Fibroblast of skin of scalp (primary cell): ENCODE results near the gene ALK.

Experiments used
- DNase-seq: peaks from one replicate; pipeline ENCODE4 v3.0.0-alpha.2; 2013

ALK gene

DNA sequence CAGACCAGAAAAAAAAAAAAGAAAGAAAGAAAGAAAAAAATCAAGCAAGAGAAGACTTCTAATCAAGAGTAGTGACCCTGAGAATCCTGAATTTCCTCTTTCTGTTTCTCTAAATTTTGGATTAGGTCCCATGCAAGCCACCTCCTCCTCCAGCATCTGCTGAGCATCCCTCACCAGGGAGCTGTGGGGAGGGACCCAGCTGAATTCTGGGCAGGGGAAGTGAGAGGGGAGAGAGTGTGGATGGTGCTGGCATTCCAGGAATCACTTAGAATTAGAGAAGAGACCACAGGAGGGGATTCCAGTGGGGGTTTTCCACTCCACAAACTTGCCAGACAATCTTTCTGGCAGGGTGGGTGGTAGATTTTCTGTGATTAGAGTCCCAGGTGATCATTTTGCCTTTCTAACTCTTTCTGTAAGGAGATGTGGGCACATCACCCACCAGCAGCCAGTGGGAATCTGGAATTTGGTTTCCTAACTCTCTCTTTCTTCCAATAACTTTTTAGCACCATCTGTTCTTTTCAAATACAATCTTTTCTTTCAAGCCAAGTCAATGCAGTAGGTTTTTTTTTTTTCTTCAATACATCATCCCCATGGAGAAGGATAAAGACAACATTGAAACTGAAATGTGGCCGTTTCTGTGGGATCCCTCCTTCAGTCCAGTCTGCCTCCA is 526.9 kb downstream of the ALK start:
- no peak for DNase-seq

DNA sequence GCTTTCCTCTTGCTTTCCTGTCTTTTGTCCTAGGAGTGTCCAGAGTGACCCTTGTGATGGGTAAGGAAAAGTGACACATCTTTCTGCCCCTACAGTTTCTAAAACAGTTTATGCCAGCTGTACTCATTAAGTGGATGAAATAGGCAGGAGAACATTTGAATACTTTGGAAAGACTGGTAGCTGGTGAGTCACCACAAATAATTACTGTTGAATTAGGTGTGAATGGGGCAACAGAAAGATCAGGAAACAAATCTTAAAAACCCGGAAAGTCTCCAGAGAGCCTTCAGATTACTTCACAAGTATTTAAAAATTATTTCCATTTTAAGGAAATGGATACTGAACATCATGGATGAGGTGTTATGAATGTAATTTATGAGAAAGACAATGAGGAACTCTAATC is 527.7 kb downstream of the ALK start:
- no peak for DNase-seq

DNA sequence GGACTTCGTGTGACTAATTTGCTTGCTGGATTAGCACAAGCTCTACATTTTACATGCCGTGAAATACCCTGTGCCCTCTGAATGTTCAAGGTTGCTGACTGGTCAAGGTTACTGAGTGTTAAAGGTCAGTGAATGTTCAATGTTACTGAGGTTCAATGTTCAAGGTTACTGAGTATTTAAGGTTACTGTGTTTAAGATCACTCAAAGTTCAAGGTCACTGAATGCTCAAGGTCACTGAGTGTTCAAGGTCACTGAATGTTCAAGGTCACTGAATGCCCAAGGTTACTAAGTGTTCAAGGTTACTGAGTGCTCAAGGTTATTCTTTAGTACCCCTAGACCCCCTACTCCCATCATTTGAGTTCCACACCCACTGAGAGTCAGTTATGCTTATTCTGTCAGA is 528.6 kb downstream of the ALK start:
- DNase-seq, result no peak

DNA sequence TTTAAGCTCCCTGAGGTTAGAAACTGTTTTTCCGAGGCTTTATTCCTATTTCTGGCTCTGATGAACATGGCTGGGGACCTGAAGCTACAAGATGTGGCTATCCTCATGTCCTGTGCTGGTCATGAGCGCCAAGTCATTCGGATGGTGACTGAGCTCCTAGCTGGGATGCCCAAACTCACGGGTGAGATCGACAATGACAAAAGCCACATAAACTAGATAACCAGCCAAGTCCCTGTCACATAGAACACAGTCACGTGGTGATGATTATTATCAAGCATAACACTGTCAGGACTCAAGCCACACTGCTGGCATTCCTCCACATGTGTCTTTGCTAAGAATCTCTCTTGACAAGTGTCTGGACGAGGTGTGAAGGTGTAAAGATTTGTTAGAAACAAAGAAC is 531.2 kb downstream of the ALK start:
- no peak for DNase-seq

DNA sequence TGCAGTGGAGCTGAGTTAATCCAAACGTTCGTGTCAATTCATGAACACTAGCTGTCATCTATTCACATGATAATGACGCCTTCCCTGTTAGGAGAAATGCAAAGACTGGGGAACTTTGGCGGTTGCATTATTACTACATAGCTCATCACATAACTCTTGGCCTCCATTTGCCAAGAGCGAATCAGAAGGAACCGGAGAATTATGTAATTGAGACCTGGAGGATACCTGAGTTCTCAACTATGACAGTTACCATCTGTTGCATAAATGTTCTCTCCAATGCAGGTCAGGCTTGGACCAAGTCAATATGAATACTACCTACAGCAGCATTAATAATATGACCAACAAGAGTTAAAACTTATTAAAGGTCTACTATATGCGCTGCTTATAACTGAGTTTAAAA is 531.7 kb downstream of the ALK start:
- no peak for DNase-seq

DNA sequence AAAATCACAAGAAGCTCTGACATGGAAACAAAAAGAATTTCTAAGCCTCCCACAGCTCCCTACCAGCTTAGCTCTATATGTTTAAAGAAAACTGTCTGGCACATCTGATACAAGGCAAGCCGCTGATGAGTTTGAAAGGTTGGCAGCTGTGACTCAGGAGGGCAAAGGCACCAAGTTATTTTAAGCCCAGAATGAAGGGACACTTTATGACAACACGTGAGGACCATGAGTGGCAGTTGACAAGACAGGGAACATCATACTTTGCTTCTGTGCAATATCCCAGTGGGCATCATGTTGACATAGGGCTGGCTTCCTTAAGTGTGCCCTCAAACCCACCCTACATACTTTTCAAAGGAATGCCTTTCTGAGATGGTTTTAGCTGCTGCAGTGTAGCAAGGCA is 533.3 kb downstream of the ALK start:
- DNase-seq, result no peak

DNA sequence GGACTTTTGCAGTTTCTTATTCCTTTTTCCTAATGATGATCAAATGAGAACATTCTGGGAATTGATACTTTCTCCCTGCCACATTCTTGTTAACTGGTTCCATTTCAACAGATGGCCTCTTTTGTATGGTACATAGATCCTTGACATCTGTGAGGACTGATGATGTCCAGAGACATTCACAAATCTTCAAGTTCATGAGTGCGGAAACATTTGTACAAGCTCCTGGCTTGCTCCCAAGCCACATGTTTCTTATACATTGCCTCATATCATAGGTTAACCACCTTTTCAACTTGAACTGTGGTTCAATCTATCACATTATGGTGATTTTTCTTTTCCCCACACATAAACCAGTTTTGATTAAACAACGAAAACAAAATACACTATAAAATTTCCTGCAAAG is 538.9 kb downstream of the ALK start:
- no peak for DNase-seq

DNA sequence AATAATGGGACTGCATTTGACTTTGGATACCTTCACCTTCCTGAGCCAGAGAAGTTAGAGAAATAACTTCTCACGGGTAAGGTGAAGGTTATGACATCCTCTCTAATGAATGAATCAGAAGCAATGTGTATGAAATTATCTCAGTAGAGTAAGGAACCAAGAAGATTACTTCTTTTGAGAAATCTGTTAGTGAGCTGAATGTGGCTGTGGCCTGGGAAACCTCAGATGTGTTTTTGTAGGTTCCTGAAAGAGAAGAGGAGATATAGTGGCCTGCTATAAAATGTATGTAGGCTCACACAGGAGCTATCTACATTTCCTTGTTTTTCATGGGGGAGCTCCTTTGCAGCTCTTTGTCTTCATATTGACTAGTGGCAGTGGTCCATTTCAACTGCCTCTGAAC is 543.6 kb downstream of the ALK start:
- DNase-seq, result no peak

DNA sequence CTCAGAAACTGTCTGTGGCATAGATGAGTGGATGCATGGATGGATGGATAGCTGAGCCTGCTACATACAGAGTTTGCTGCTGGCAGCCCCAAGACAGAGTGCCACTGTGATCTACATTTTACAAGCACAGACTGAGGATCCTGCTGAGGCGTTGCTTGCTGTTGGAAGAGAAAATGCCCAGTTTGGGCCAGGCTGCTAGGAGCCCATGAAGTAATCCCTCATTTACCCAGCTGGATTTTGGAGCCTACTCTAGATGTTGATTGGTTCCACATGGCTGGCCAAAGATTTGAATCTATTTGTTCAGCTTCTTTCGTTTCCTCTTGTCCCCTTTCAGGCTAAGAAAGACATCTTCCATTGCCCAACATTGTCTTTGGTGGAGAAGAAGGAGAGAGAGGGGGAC is 544.8 kb downstream of the ALK start:
- DNase-seq, result no peak

DNA sequence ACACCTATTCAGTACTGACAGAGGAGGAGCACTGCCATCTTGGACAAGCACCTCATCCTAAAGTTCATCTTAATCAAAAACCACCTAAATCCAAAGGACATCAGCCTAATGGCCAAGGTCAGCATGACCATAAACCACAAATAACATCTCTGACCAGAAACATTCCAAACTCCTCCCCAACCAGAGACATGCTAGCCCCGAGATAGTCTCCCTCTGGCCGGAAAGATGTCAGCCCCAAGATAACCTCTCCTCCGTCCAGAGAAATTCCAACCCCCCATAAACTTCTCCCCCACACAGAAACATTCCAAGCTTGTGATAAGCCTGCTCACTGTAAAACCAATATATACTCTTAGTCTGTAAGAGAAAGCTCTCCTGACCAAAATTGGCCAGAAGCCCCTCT is 545.5 kb downstream of the ALK start:
- no peak for DNase-seq

DNA sequence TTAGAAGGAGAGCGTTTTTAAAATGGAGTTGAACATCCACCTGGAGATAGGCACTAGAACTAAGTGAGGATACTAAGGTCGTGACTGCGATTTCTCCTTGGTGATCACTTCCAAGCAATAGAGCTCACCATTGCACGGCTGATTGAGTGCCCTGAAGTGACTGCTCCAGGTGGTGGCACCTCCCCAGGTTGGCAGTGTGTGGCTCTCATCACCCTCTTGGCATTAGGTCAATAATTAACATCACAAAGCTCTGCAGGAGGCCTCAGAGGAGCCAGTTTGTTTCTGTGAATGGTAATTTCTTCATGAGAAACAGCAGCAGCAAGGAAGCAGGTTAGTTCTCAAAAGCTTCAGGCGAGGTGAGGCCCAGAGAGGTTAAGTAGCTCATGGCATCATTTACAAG is 546.6 kb downstream of the ALK start:
- no peak for DNase-seq

DNA sequence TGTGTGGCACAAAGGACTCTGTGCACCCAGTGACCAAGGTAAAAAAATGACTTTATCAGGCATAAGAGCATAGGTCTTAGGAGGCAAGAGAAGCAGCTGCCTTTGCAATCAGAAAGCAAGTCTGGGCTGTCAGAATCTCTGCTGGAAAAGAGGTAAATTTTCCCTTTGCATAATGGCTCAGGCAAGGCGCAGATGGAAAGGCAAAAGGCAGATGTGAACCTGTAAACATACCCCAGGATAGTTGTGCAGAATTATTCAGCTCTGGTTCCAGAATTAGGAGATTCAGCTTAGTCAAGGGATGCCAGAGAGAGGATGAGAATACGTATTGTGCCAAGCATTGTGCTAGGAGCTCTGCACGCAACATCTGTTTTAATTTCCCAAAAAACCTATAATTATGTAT is 547.5 kb downstream of the ALK start:
- no peak for DNase-seq

DNA sequence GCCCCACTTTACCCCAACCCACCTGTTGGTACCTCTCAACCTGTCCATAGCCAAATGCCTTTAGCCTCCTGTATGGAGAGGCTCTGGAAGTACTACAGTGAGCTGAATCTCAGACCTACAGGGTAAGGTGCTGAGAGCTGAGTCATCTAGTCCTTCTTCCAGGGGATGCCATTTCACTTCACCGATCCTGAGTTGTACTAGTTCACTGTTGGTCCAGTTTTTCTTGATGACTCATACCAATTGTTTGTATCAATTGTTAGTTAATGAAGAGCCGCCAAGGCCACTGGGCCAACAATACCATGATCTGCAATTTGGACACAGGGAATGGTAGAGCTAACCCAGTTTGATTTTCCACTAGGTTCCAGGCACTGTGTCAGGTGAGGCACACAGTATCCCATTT is 549.2 kb downstream of the ALK start:
- DNase-seq, result no peak

DNA sequence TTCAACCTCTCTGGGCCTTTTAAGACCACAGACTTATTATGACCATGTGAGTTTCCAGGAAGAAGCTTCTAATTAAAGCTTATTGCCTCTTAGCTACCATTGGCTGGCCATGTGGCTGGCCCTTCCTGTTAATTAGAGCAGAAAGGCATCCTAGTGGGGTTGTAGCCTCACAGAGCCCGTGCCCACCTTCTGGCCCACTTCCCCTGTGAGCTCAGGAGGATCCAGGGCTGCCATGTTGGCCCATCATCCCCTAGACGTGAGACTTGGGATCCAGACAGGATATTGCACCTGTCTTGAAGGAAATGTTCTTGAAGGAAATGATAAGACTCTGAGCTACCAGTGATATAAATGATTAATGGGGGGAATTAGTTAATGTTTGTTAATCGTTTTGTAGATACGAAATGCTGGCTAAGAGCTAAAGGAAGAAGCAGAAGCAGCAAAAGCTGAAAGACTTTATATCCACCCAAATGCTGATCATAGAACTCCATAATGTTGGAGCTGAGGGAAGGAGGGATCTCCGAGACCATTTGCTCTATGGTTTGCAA is 550.7 kb downstream of the ALK start:
- DNase-seq, result no peak

DNA sequence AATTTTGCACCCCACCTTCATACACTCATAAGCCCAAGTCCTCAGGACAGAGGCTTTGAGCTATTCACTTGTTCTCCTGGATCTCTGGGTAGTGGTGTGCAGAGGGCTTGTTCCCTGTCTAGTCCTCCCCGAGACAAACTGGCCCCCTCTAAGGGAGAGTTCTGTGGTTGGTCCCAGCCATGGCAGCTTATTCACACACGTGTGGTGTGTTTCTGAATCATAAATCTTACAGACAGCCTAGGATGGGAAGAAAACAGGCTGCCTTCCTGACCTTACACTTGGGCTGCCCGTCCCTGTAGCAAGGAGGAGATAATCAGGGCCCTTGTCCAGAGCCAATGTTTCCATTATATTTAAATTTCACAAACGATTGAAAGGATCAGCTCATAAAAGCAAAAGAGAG is 551.2 kb downstream of the ALK start:
- DNase-seq, result no peak

DNA sequence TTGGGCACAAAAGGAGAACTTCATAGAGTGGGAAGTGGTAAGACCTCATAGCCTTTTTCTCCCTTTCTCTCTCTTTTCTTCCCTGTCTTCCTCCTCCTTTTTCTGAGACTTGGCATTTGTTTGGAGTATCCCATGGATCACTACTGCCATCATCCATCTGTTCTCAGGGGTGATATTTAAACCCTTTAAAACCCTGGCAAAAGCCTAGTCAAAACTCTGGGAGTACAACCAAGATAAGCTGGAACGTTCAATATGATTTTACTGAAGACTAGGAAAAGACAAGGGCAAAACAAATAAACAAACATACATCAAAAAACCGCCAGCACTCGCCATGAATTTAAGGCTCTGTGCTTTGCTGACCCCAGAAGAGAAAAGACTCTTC is 552.7 kb downstream of the ALK start:
- DNase-seq, result no peak

DNA sequence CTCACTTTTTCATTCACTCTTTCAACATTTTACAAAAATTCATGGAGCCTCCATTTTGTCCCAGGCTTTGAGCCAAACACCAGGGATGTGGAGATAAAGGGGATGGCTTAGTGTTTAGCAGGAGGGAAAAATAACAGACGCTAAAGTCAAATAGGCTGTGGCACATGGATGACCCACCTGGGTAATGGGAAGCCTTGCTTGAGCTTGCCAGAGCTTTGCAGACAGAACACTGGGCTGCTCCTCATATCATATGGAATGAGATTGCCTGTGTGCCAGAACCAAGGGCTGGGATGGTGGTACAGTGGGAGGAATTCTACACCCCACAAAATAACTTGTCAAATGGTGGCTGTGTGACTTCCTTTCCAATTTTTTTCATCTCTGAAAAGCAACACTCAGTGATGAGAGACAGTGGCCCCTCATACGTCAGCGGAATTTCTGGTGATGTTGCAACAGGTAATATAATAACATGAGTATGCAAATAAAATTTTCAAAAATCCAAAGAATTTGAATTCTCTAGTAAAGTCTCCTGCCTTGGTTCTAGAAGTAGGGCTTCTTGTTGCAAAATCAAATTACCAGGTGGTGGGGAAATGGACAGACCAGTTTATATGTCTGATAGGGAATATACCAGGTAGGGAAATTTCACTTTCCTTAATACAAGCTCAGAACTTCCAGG is 553.3 kb downstream of the ALK start:
- no peak for DNase-seq

DNA sequence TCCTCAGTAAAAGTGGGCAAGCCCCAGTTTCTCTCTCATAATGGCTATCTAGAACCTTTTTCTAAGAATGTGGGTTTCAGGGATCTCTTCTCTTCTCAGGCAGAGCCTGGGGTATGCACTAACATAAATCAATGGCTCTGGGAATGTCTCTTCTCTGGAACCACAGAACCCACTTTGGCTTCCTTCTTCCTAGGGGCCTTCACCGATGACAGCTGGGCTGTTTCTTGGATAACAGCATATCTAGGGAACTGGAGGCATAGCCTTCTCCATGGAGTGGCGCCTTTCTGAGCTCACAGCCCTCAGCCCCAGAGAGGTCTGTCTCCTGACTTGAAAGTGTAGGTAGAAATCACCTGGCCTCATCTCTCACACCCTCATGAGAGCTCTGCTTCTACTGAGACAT is 558.3 kb downstream of the ALK start:
- DNase-seq, result no peak

DNA sequence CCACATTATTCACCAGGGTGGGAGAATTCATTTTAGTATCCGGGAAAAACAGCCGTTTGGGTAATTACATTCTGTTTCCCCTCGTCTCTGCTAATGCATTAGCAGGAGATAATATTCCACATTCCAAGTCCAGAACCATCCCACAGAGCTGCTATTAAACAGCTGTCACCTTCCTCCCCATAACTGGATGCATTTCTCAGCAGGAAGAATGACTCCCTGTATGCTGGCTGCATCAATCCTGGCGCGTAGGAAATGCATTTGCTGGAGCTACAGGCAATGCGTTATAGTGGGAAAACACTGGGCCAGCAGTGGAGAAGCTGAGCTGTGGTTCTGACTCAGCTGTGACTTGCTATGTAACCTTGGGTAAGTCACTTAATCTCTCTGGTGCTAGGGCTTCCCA is 560.2 kb downstream of the ALK start:
- peak; percentile 5 for DNase-seq

DNA sequence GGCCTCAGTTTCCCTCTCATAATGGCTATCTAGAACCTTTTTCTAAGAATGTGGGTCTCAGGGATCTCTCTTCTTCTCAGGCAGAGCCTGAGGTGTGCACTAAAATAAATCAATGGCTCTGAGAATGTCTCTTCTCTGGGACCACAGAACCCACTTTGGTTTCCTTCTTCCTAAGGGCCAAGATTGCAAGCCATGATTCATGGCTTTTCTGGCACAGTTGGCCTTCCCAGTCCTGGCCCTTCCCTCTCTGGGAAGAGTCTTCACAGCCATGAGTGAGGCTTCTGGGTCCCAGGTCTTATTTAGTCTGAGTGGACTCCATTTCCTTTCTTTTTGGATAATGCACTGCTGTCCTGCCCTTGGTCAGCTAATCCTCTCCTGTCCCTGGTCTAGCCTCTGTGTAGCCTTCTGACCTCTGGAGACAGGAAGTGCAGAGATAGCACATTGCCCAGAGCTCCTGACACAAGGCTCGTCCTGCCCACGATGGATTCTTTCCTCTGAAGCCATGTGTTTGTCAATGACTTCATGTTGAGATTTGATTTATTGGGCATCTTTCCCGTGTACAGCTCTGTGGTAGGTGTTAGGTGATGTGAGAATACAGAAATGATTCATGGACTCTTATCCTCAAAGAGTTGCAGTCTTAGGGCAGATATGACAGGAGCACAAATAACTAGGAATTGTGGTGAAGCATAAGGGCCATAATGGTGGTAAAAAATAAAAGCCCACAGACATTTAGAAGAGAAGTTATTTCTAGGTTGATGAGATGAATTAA is 561.2 kb downstream of the ALK start:
- no peak for DNase-seq

DNA sequence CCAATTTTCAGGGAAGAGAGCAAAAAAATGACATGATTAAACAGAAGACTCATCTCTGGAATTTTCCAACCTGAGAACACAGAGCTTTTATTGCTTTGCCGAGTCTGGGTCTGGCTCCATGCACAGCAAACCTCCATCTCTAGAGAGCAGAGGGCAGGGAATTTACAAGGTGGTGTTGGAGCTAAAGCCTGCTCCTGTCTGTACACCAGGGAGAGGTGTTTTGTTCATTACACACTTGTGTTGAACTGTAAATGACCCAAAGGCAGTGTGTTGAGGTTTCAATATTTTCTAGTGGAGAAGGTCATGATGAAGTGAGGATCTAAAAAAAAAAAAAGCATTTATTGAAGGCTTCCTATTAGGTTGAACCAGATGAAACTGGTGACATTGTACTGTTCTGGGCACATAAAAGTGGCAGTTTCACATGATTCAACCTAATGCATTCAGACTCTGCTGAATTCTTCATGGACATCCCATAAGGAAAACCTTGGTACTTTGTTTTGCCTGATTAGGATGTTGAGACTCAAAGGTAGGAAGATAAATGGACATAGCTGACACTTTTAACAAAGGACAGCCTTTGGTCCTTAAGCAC is 567.9 kb downstream of the ALK start:
- DNase-seq, result no peak

DNA sequence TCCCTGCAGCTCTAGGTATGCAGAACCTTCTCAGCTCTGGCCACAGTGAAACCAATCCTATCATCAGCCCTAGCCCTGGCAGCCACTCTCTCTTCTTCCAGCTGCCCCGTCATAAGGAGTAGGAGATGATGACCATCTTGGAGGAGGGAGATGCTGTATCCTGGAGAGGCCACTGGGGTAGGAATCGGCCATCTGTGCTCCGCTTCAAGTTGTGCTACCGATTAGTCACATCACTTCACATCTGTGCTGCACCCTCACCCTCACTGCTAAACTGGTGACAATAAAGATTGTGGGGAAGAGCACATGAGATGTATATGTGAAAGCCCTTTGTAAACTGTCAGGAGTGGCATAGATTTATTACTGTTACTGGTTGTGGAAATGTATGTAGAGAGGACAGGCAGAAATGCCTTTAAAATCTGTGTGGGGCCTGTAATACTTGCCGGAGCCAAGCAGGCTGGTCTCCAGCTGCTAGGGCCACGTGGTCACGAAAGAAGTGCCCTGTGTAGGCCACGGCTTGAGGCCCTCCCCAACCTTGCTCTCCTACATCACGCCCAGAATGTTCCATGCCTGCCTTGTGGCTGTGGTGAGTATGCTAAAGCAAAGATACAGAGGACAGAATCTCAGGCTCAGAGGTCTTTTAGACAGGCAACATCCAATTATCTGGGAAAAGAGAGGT is 569.3 kb downstream of the ALK start:
- DNase-seq, result no peak

DNA sequence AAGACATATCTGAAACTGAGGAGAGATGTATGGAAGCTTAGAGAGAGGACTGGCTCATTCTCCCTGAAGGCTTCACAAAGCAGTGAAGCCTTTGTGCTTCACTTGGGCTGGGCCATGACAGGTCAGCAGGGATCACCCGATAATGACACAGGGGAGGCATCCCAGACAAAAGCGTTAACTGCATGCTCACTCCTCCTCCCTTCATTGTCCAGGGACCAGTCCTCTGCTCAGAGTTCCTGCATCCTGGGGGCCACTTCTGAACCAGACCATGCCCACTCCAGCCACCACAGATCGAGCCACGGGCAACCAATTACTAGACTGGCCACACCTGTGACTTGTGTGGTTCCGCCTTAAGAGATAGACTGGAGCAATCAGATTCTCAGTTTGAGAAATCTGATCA is 570.1 kb downstream of the ALK start:
- no peak for DNase-seq
